ENCODE results near the gene CMTM4.
A peak's percentile ranks its signal among the peaks of the same experiment; 100 is the strongest.
"Not testable (repeated sequence)": the region's sequence is repeated elsewhere in the genome, so short reads cannot be mapped to it uniquely, and the experiment has no call there.

Gene CMTM4

GRCh38 chr16:66611911-66612310 is 84.6 kb downstream of the CMTM4 start:
- DNase-seq: not testable (repeated sequence)

- DNase-seq: peak; percentile 80
Observed at GRCh38 chr16:66610111-66610820, 86.3 kb downstream of the CMTM4 start.

- DNase-seq: no peak
Observed at GRCh38 chr16:66609139-66609510, 87.4 kb downstream of the CMTM4 start.

- peak; percentile 58 for DNase-seq
Observed at GRCh38 chr16:66608241-66609138, 88.1 kb downstream of the CMTM4 start.

- no peak for DNase-seq
Observed at GRCh38 chr16:66605979-66606751, 90.4 kb downstream of the CMTM4 start.

- DNase-seq: no peak
Observed at GRCh38 chr16:66605177-66605978, 91.2 kb downstream of the CMTM4 start.

GRCh38 chr16:66604376-66605176 is 92.0 kb downstream of the CMTM4 start, which contains the start of gene CMTM3:
Gene CMTM3, plus strand, starts transcription at chr16:66604704. Its CDS starts 102 bp downstream, at chr16:66604806.
- no peak for DNase-seq

- no peak for DNase-seq
Observed at GRCh38 chr16:66603537-66604375, 92.8 kb downstream of the CMTM4 start.

- DNase-seq: no peak
Observed at GRCh38 chr16:66601471-66601870, 95.1 kb downstream of the CMTM4 start.

- no peak for DNase-seq
Observed at GRCh38 chr16:66600477-66600876, 96.1 kb downstream of the CMTM4 start.

GRCh38 chr16:66599726-66600125 is 96.8 kb downstream of the CMTM4 start:
- no peak for DNase-seq

- DNase-seq: no peak
Observed at GRCh38 chr16:66598111-66598510, 98.4 kb downstream of the CMTM4 start.

- DNase-seq: no peak
Observed at GRCh38 chr16:66596986-66597848, 99.3 kb downstream of the CMTM4 start.

- not testable (repeated sequence) for DNase-seq
Observed at GRCh38 chr16:66596559-66596958, 100.0 kb downstream of the CMTM4 start.

GRCh38 chr16:66594739-66595138 is 101.8 kb downstream of the CMTM4 start:
- DNase-seq: no peak

- DNase-seq: no peak
Observed at GRCh38 chr16:66592814-66593213, 103.7 kb downstream of the CMTM4 start.

GRCh38 chr16:66592241-66592640 is 104.3 kb downstream of the CMTM4 start:
- DNase-seq: no peak

- no peak for DNase-seq
Observed at GRCh38 chr16:66591018-66591417, 105.5 kb downstream of the CMTM4 start.

- no peak for DNase-seq
Observed at GRCh38 chr16:66590322-66590721, 106.2 kb downstream of the CMTM4 start.
